WTC11 (cell line): Measurements from ENCODE around the gene PLPPR1. TPM values are rescaled to one million over a fixed set of nuclear protein-coding genes. Genes with fewer than 3 reads are reported as not detected.

ENCODE experiments used
- ATAC-seq: fragments of 200-7000 bp; cut with Tn5 transposase; 2 replicates; pipeline ENCODE4 v1.10.0; 2021; ENCODE audit warnings: mild to moderate bottlenecking, moderate library complexity
- CTCF ChIA-PET: fragments of 300-600 bp; sonication (Branson Sonifier 250); formaldehyde crosslinking; loops from one replicate; lab custom pipeline; 2021; ENCODE audit warnings: antibody characterized with exemption; lab: Charles Lee
- POLR2A ChIA-PET: fragments of 350-600 bp; sonication (Branson Sonifier 250); formaldehyde crosslinking; loops from one replicate; lab custom pipeline; 2021; ENCODE audit warnings: antibody characterized with exemption; lab: Charles Lee
- DNase-seq: peaks from one replicate; pipeline ENCODE4 v3.0.0; 2021; ENCODE audit warnings: low spot score
- H3K27ac Mint-ChIP-seq: 2 replicates; pipeline ENCODE4 v1.8.0; 2021; ENCODE audit warnings: mixed read lengths
- H3K27me3 Mint-ChIP-seq: 2 replicates; pipeline ENCODE4 v1.8.0; 2021; ENCODE audit warnings: low read depth, mild to moderate bottlenecking, moderate library complexity, mixed read lengths
- H3K36me3 Mint-ChIP-seq: 2 replicates; pipeline ENCODE4 v1.8.0; 2021; ENCODE audit warnings: mixed read lengths
- H3K4me1 Mint-ChIP-seq: 2 replicates; pipeline ENCODE4 v1.8.0; 2022; ENCODE audit warnings: mixed read lengths
- H3K4me3 Mint-ChIP-seq: 2 replicates; pipeline ENCODE4 v1.8.0; 2021; ENCODE audit warnings: mild to moderate bottlenecking, moderate library complexity, mixed read lengths
- H3K9me3 Mint-ChIP-seq: 2 replicates; pipeline ENCODE4 v1.8.0; 2021; ENCODE audit warnings: mixed read lengths
- AFF4 ChIP-seq: sonication (generic); formaldehyde crosslinking; IDR thresholded peaks from 2 replicates; pipeline ENCODE4 v1.8.1; 2023; ENCODE audit warnings: mild to moderate bottlenecking, missing genetic modification reagents, borderline replicate concordance
- ATF1 ChIP-seq: sonication (generic); formaldehyde crosslinking; IDR thresholded peaks from 2 replicates; pipeline ENCODE4 v1.8.1; 2023; ENCODE audit warnings: mild to moderate bottlenecking, moderate library complexity, missing genetic modification reagents
- EMX1 ChIP-seq: fragments of 250-450 bp; sonication (Bioruptor Pico); IDR thresholded peaks from 2 replicates; pipeline ENCODE4 v1.8.0; 2021; ENCODE audit warnings: mild to moderate bottlenecking
- ETV6 ChIP-seq: sonication (generic); formaldehyde crosslinking; IDR thresholded peaks from 2 replicates; pipeline ENCODE4 v1.8.1; 2022; ENCODE audit warnings: mild to moderate bottlenecking, missing genetic modification reagents
- FOXK1 ChIP-seq: sonication (generic); formaldehyde crosslinking; IDR thresholded peaks from 2 replicates; pipeline ENCODE4 v1.8.0; 2022; ENCODE audit warnings: mild to moderate bottlenecking, moderate library complexity, missing genetic modification reagents
- HMGA2 ChIP-seq: fragments of 250-450 bp; sonication (Bioruptor Pico); IDR thresholded peaks from 2 replicates; pipeline ENCODE4 v1.4.0; 2021; ENCODE audit warnings: mild to moderate bottlenecking, moderate library complexity
- IRF2 ChIP-seq: sonication (generic); formaldehyde crosslinking; IDR thresholded peaks from 2 replicates; pipeline ENCODE4 v1.8.0; 2022; ENCODE audit warnings: low read depth, missing genetic modification reagents, borderline replicate concordance
- JUN ChIP-seq: sonication (generic); formaldehyde crosslinking; IDR thresholded peaks from 2 replicates; pipeline ENCODE4 v1.8.0; 2023; ENCODE audit warnings: mild to moderate bottlenecking, missing genetic modification reagents
- NFYB ChIP-seq: sonication (generic); formaldehyde crosslinking; conservative IDR thresholded peaks from 2 replicates; pipeline ENCODE4 v1.8.0; 2022; ENCODE audit warnings: low read depth, missing genetic modification reagents
- NR3C1 ChIP-seq: sonication (generic); formaldehyde crosslinking; conservative IDR thresholded peaks from 2 replicates; pipeline ENCODE4 v1.8.1; 2023; ENCODE audit warnings: low read depth, mild to moderate bottlenecking, missing genetic modification reagents
- PRDM15 ChIP-seq: sonication (generic); formaldehyde crosslinking; IDR thresholded peaks from 2 replicates; pipeline ENCODE4 v1.8.0; 2022; ENCODE audit warnings: missing genetic modification reagents
- PRRX2 ChIP-seq: fragments of 250-450 bp; sonication (Bioruptor Pico); IDR thresholded peaks from 2 replicates; pipeline ENCODE4 v1.8.0; 2021; ENCODE audit warnings: mild to moderate bottlenecking
- RELA ChIP-seq: sonication (generic); formaldehyde crosslinking; IDR thresholded peaks from 2 replicates; pipeline ENCODE4 v1.8.1; 2022; ENCODE audit warnings: missing genetic modification reagents, mild to moderate bottlenecking, borderline replicate concordance
- ZBTB21 ChIP-seq: sonication (generic); formaldehyde crosslinking; IDR thresholded peaks from 2 replicates; pipeline ENCODE4 v1.8.1; 2023; ENCODE audit warnings: mild to moderate bottlenecking, missing genetic modification reagents, borderline replicate concordance
- ZMAT4 ChIP-seq: fragments of 250-450 bp; sonication (Bioruptor Pico); IDR thresholded peaks from 2 replicates; pipeline ENCODE4 v1.9.0; 2021; ENCODE audit warnings: mild to moderate bottlenecking
- ZNF138 ChIP-seq: sonication (generic); formaldehyde crosslinking; conservative IDR thresholded peaks from 2 replicates; pipeline ENCODE4 v1.8.1; 2022; ENCODE audit warnings: mild to moderate bottlenecking, moderate library complexity, missing genetic modification reagents
- ZNF396 ChIP-seq: fragments of 250-450 bp; sonication (Bioruptor Pico); IDR thresholded peaks from 2 replicates; pipeline ENCODE4 v1.8.0; 2021; ENCODE audit warnings: mild to moderate bottlenecking, moderate library complexity, borderline replicate concordance
- total RNA-seq: library from RNA; stranded (reverse); gene quantifications from 3 replicates; pipeline ENCODE4 v1.2.3, GENCODE V29; 2021
- TF ChIP-seq, protein P1 (sequence below): sonication (generic); formaldehyde crosslinking; IDR thresholded peaks from 2 replicates; pipeline ENCODE4 v1.8.1; 2022; ENCODE audit warnings: mild to moderate bottlenecking, moderate library complexity, missing genetic modification reagents
- TF ChIP-seq, protein P2 (sequence below): sonication (generic); formaldehyde crosslinking; IDR thresholded peaks from 2 replicates; pipeline ENCODE4 v1.8.0; 2022; ENCODE audit warnings: mild to moderate bottlenecking, missing genetic modification reagents
- TF ChIP-seq, protein P3 (sequence below): fragments of 250-450 bp; sonication (Bioruptor Pico); IDR thresholded peaks from 2 replicates; pipeline ENCODE4 v2.1.2; 2022; ENCODE audit warnings: mild to moderate bottlenecking, moderate library complexity
- TF ChIP-seq, protein P4 (sequence below): sonication (generic); formaldehyde crosslinking; IDR thresholded peaks from 2 replicates; pipeline ENCODE4 v1.8.1; 2022; ENCODE audit warnings: mild to moderate bottlenecking, missing genetic modification reagents, moderate library complexity, borderline replicate concordance

Gene PLPPR1
- total RNA-seq, 1 experiment from 2014 or later: 1.5 TPM

DNA sequence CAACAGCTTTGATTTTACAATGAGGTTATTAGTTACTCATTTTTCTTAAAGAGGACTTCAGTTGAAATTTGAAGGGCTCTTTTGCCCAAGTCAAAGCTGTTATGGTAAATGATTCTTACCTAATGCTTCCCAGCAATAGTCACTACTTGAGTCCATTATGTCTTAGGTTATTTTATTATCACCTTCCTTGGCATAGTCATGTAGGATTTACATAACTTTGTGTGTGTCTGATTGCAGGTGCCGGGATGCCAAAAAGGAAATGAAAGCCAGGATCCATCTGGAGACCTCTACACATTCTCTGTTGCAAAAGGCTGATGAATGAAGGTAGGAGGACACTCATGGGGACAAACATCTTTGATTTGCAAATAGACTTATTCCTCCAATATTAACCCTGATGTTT lies 38.8 kb upstream of the PLPPR1 start (continued):
- TF ChIP-seq PRDM15: no peak
- TF ChIP-seq IRF2 (CRISPR knock-in tag): no peak
- no peak for TF ChIP-seq NR3C1 (CRISPR knock-in tag)
- TF ChIP-seq NFYB (CRISPR knock-in tag): no peak
- TF ChIP-seq, protein P1, sequence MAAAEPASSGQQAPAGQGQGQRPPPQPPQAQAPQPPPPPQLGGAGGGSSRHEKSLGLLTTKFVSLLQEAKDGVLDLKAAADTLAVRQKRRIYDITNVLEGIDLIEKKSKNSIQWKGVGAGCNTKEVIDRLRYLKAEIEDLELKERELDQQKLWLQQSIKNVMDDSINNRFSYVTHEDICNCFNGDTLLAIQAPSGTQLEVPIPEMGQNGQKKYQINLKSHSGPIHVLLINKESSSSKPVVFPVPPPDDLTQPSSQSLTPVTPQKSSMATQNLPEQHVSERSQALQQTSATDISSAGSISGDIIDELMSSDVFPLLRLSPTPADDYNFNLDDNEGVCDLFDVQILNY: no peak
- TF ChIP-seq, protein P2, sequence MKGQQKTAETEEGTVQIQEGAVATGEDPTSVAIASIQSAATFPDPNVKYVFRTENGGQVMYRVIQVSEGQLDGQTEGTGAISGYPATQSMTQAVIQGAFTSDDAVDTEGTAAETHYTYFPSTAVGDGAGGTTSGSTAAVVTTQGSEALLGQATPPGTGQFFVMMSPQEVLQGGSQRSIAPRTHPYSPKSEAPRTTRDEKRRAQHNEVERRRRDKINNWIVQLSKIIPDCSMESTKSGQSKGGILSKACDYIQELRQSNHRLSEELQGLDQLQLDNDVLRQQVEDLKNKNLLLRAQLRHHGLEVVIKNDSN (CRISPR knock-in tag): no peak

DNA sequence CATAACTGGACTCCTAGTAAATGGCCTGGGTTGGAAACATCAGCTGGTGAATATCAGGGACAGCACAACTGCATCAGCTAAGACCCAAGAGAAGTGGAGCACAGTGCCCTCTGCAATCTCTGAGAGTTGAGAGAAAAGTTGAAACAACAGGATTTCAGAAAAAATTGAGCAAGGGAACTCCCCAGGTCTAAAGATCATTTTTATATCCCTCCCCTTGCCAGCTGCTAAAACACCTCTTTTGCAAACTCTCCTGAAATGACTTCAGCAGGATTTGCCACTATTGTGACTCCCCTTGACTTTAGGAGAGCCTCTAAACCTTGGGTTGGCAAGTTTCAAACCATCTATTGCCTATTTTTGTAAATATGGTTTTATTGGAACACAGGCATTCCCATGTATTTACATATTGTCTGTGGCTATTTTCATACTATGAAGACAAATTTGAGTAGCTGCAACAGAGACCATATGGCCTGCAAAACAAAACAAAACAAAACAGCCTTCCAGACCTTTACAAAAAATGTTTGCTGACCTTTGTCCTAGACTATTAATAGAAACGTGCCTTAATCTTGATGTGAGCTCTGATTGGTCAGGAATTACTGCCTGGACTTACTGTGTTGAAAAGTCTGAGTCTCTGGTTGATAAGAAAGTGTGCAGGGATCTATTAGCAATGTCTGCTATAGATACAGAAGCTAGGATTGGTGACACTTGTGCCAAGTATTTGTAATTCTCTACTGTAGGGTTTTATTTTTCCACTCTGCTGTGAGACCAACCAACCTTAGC lies 37.7 kb upstream of the PLPPR1 start:
- no peak for TF ChIP-seq PRRX2 (CRISPR knock-in tag)
- no peak for TF ChIP-seq ZMAT4 (CRISPR knock-in tag)
- no peak for TF ChIP-seq ETV6
- TF ChIP-seq AFF4 (CRISPR knock-in tag): no peak
- no peak for TF ChIP-seq ZNF396 (CRISPR knock-in tag)
- TF ChIP-seq ZNF138: no peak
- TF ChIP-seq, protein P3, sequence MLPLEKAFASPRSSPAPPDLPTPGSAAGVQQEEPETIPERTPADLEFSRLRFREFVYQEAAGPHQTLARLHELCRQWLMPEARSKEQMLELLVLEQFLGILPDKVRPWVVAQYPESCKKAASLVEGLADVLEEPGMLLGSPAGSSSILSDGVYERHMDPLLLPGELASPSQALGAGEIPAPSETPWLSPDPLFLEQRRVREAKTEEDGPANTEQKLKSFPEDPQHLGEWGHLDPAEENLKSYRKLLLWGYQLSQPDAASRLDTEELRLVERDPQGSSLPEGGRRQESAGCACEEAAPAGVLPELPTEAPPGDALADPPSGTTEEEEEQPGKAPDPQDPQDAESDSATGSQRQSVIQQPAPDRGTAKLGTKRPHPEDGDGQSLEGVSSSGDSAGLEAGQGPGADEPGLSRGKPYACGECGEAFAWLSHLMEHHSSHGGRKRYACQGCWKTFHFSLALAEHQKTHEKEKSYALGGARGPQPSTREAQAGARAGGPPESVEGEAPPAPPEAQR (CRISPR knock-in tag): no peak
- TF ChIP-seq RELA (CRISPR knock-in tag): no peak
- TF ChIP-seq FOXK1 (CRISPR knock-in tag): no peak
- no peak for TF ChIP-seq ZBTB21 (CRISPR knock-in tag)
- no peak for TF ChIP-seq JUN (CRISPR knock-in tag)
- TF ChIP-seq, protein P4, sequence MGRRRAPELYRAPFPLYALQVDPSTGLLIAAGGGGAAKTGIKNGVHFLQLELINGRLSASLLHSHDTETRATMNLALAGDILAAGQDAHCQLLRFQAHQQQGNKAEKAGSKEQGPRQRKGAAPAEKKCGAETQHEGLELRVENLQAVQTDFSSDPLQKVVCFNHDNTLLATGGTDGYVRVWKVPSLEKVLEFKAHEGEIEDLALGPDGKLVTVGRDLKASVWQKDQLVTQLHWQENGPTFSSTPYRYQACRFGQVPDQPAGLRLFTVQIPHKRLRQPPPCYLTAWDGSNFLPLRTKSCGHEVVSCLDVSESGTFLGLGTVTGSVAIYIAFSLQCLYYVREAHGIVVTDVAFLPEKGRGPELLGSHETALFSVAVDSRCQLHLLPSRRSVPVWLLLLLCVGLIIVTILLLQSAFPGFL (CRISPR knock-in tag): no peak
- no peak for TF ChIP-seq HMGA2 (CRISPR knock-in tag)
- no peak for TF ChIP-seq ATF1
- no peak for TF ChIP-seq EMX1
- TF ChIP-seq, protein P2 (CRISPR knock-in tag): no peak
- Mint-ChIP-seq H3K4me3 (no peak overlapping the region), H3K27ac (no peak overlapping the region), H3K4me1 (peaks cover 26% of the 10 kb centered on the region), H3K9me3 (peaks cover 6% of the 10 kb centered on the region; the same call in 1 of the 2 replicates), H3K36me3 (no peaks in the 10 kb centered on the region), H3K27me3 (no peaks in the 10 kb centered on the region)
- no peak for ATAC-seq
- ChIA-PET POLR2A (no interaction called here), CTCF (no interaction called here)
- no peak for DNase-seq
